Right ventricle myocardium superior (tissue), 1 donor: ENCODE results near the gene GOLGA3. TPM values are rescaled to one million over a fixed set of nuclear protein-coding genes. Genes with fewer than 3 reads are reported as not detected.
"Not testable (repeated sequence)": the region's sequence is repeated elsewhere in the genome, so short reads cannot be mapped to it uniquely, and the experiment has no call there.

Source experiments
- ATAC-seq: fragments of 200-7000 bp; cut with Tn5 transposase; one replicate; pipeline ENCODE4 v1.9.1; 2020; ENCODE audit warnings: mild to moderate bottlenecking; ENCODE audit not compliant: poor library complexity
- DNase-seq: peaks from one replicate; pipeline ENCODE4 v3.0.0-alpha.2; 2020
- intact Hi-C: fragments of 100-400 bp; cut with DNase I; formaldehyde crosslinking; loops from one replicate; pipeline ENCODE4 v1.11.2; 2022
- total RNA-seq: library from RNA; stranded (reverse); fragmentation: NEBNext Ultra II Directional; extraction: Animal tissue kit (Norgen Biotek cat#: 25700); gene quantifications from one replicate; pipeline ENCODE4 v1.2.1, GENCODE V29; 2021
- donor health status: DM: no; HTN: yes; CAD: no; lungs with severe emphysema.

The GOLGA3 gene
- total RNA-seq, 1 donor from 2014 or later: 24.8 TPM

GRCh38 chr12:132850291-132850690 is 21.6 kb upstream of the GOLGA3 start:
- intact Hi-C loops: no loop called here
- ATAC-seq (no peak), DNase-seq (no peak)

- intact Hi-C loops: no loop called here
- DNase-seq (no peak), ATAC-seq (no peak)
Measured at GRCh38 chr12:132848521-132848920, 19.9 kb upstream of the GOLGA3 start.

GRCh38 chr12:132847363-132848356 is 19.0 kb upstream of the GOLGA3 start:
- DNase-seq: no peak
- intact Hi-C loops: no loop called here
- no peak for ATAC-seq

GRCh38 chr12:132844681-132845080 is 16.0 kb upstream of the GOLGA3 start:
- ATAC-seq, intact Hi-C loops, DNase-seq: not testable (repeated sequence)

- intact Hi-C loops: no loop called here
- DNase-seq (no peak), ATAC-seq (no peak)
Measured at GRCh38 chr12:132842449-132843045, 13.9 kb upstream of the GOLGA3 start.

GRCh38 chr12:132841151-132841550 is 12.5 kb upstream of the GOLGA3 start:
- no peak for DNase-seq
- intact Hi-C loops: no loop called here
- ATAC-seq: no peak

GRCh38 chr12:132840536-132840935 is 11.9 kb upstream of the GOLGA3 start:
- intact Hi-C loops: no loop called here
- ATAC-seq (no peak), DNase-seq (no peak)

GRCh38 chr12:132839558-132840235 is 11.0 kb upstream of the GOLGA3 start:
- ATAC-seq (no peak), DNase-seq (no peak)
- intact Hi-C loops: no loop called here

GRCh38 chr12:132838410-132839080 is 9.9 kb upstream of the GOLGA3 start:
- intact Hi-C loops: no loop called here
- DNase-seq (no peak), ATAC-seq (peak; percentile 37)

- intact Hi-C loops: no loop called here
- peak; percentile 57 for DNase-seq
Measured at GRCh38 chr12:132837693-132838409, 9.2 kb upstream of the GOLGA3 start.

GRCh38 chr12:132836795-132837331 is 8.2 kb upstream of the GOLGA3 start:
- ATAC-seq: no peak
- no peak for DNase-seq
- intact Hi-C loops: no loop called here

More at GRCh38 chr12:132837693-132838409, 9.2 kb upstream of the GOLGA3 start:
- peak; percentile 78 for ATAC-seq

GRCh38 chr12:132836230-132836629 is 7.6 kb upstream of the GOLGA3 start:
- DNase-seq, ATAC-seq, intact Hi-C loops: not testable (repeated sequence)

GRCh38 chr12:132835076-132836025 is 6.7 kb upstream of the GOLGA3 start:
- intact Hi-C loops: no loop called here
- ATAC-seq: no peak
- no peak for DNase-seq

- DNase-seq (no peak), ATAC-seq (no peak)
- intact Hi-C loops: no loop called here
Measured at GRCh38 chr12:132834181-132834711, 5.6 kb upstream of the GOLGA3 start.

GRCh38 chr12:132833341-132833740 is 4.7 kb upstream of the GOLGA3 start:
- DNase-seq (no peak), ATAC-seq (no peak)
- intact Hi-C loops: no loop called here

GRCh38 chr12:132831771-132832170 is 3.1 kb upstream of the GOLGA3 start:
- intact Hi-C loops: no loop called here
- ATAC-seq: no peak
- no peak for DNase-seq
